Measurements from ENCODE around the gene CHMP5. TPM values are rescaled to one million over a fixed set of nuclear protein-coding genes. Genes with fewer than 3 reads are reported as not detected.

Gene CHMP5
- total RNA-seq, 1 donor from 2014 or later = 44.2 TPM

GRCh38 chr9:33225319-33226147 lies 39.3 kb upstream of the CHMP5 start:
- Mint-ChIP-seq H3K4me3 (no peak overlapping the region), H3K9me3 (no peaks in the 10 kb centered on the region), H3K27ac (ENCODE audit: unreplicated experiment) (no peak overlapping the region), H3K27me3 (ENCODE audit: low read depth) (peaks cover 8% of the 10 kb centered on the region), H3K4me1 (peaks cover 5% of the 10 kb centered on the region), H3K36me3 (ENCODE audit: low read depth) (no peaks in the 10 kb centered on the region)
- peak; percentile 91 for TF ChIP-seq CTCF (conservative IDR thresholded peaks at IDR 0.05)
- DNase-seq (ENCODE audit: low read depth, low spot score) = peak; percentile 68

GRCh38 chr9:33227008-33227398 lies 37.8 kb upstream of the CHMP5 start:
- no peak overlapping the region for H3K27ac Mint-ChIP-seq (ENCODE audit: unreplicated experiment)
- TF ChIP-seq CTCF (conservative IDR thresholded peaks at IDR 0.05) = no peak
- DNase-seq (ENCODE audit: low read depth, low spot score) = no peak
- peaks cover 5% of the 10 kb centered on the region for H3K4me1 Mint-ChIP-seq
- peaks cover 18% of the 10 kb centered on the region for H3K27me3 Mint-ChIP-seq (ENCODE audit: low read depth)
- H3K4me3 Mint-ChIP-seq = no peak overlapping the region
- no peaks in the 10 kb centered on the region for H3K9me3 Mint-ChIP-seq
- H3K36me3 Mint-ChIP-seq (ENCODE audit: low read depth) = no peaks in the 10 kb centered on the region

GRCh38 chr9:33227741-33228140 lies 37.1 kb upstream of the CHMP5 start:
- DNase-seq (ENCODE audit: low read depth, low spot score) = no peak
- Mint-ChIP-seq H3K27me3 (ENCODE audit: low read depth) (peaks cover 26% of the 10 kb centered on the region), H3K36me3 (ENCODE audit: low read depth) (no peaks in the 10 kb centered on the region), H3K4me1 (peaks cover 5% of the 10 kb centered on the region), H3K4me3 (no peak overlapping the region), H3K27ac (ENCODE audit: unreplicated experiment) (no peak overlapping the region), H3K9me3 (no peaks in the 10 kb centered on the region)
- TF ChIP-seq CTCF (conservative IDR thresholded peaks at IDR 0.05) = no peak

- Mint-ChIP-seq H3K9me3 (no peaks in the 10 kb centered on the region), H3K27me3 (ENCODE audit: low read depth) (peaks cover 31% of the 10 kb centered on the region), H3K4me1 (peaks cover 5% of the 10 kb centered on the region), H3K27ac (ENCODE audit: unreplicated experiment) (no peak overlapping the region), H3K4me3 (no peak overlapping the region), H3K36me3 (ENCODE audit: low read depth) (no peaks in the 10 kb centered on the region)
- TF ChIP-seq CTCF (conservative IDR thresholded peaks at IDR 0.05) = no peak
- DNase-seq (ENCODE audit: low read depth, low spot score) = no peak
These were observed 36.2 kb upstream of the CHMP5 start for GRCh38 chr9:33228606-33229005.

- H3K9me3 Mint-ChIP-seq = no peaks in the 10 kb centered on the region
- DNase-seq (ENCODE audit: low read depth, low spot score) = no peak
- TF ChIP-seq CTCF (conservative IDR thresholded peaks at IDR 0.05) = no peak
- H3K36me3 Mint-ChIP-seq (ENCODE audit: low read depth) = no peaks in the 10 kb centered on the region
- peaks cover 5% of the 10 kb centered on the region for H3K4me1 Mint-ChIP-seq
- no peak overlapping the region for H3K4me3 Mint-ChIP-seq
- H3K27me3 Mint-ChIP-seq (ENCODE audit: low read depth) = peaks cover 32% of the 10 kb centered on the region
- H3K27ac Mint-ChIP-seq (ENCODE audit: unreplicated experiment) = no peak overlapping the region
These were observed 35.3 kb upstream of the CHMP5 start for GRCh38 chr9:33229359-33230114.

Measured in neural crest cell (in vitro differentiated cells).